GM12864 (cell line): ENCODE measurements around the gene CTSZ.

ENCODE experiments used
- DNase-seq: peaks from one replicate; pipeline ENCODE4 v3.0.0-alpha.2; 2011; ENCODE audit warnings: low read depth
- H3K4me3 ChIP-seq: 2 replicates; pipeline ENCODE4 v1.5.1; 2011; ENCODE audit warnings: mild to moderate bottlenecking, low read depth, low read length, control low read depth
- CTCF ChIP-seq: IDR thresholded peaks from 2 replicates; pipeline ENCODE4 v1.5.1; 2011; ENCODE audit warnings: low read depth, mild to moderate bottlenecking, moderate library complexity, low read length, control low read depth, inconsistent platforms; ENCODE audit errors: missing control alignments

The CTSZ gene

GRCh38 chr20:59019217-59019616, 12.2 kb upstream of the CTSZ start, which contains the start of gene TUBB1:
TUBB1 (plus strand) TSS chr20:59019429; CDS start chr20:59019523, 94 bp downstream.
- TF ChIP-seq CTCF: no peak
- H3K4me3 ChIP-seq: no peak within 1 kb of the TSS
- DNase-seq: no peak

GRCh38 chr20:59018817-59019216, 11.8 kb upstream of the CTSZ start:
- H3K4me3 ChIP-seq: no peak overlapping the region
- DNase-seq: no peak
- no peak for TF ChIP-seq CTCF

GRCh38 chr20:59017493-59018231, 10.6 kb upstream of the CTSZ start:
- no peak for TF ChIP-seq CTCF
- no peak overlapping the region for H3K4me3 ChIP-seq
- no peak for DNase-seq

GRCh38 chr20:59016795-59017492, 9.9 kb upstream of the CTSZ start:
- H3K4me3 ChIP-seq: no peak overlapping the region
- no peak for DNase-seq
- TF ChIP-seq CTCF: no peak

- no peak for DNase-seq
- H3K4me3 ChIP-seq: no peak overlapping the region
- no peak for TF ChIP-seq CTCF
Observed at GRCh38 chr20:59015812-59016711, 9.0 kb upstream of the CTSZ start.

- DNase-seq: no peak
- TF ChIP-seq CTCF: no peak
- no peak overlapping the region for H3K4me3 ChIP-seq
Observed at GRCh38 chr20:59015411-59015810, 8.4 kb upstream of the CTSZ start.
